Lower leg skin (tissue), 4 donors: ENCODE measurements around the gene IRF6. TPM values are rescaled to one million over a fixed set of nuclear protein-coding genes. Genes with fewer than 3 reads are reported as not detected.

Experiments used
- DNase-seq, 2 donors: peaks; one replicate each; pipeline ENCODE4 v3.0.0-alpha.2; 2019; ENCODE audit warnings: low spot score in 2 of 2
- H3K4me3 ChIP-seq: fragments of 200-600 bp; sonication (generic); 2 replicates; pipeline ENCODE4 v1.5.1; 2017; ENCODE audit warnings: mild to moderate bottlenecking, low read depth; ENCODE audit not compliant: poor library complexity, severe bottlenecking
- POLR2A ChIP-seq, 2 donors: fragments of 450-650 bp; IDR thresholded peaks; one replicate each; pipeline ENCODE4 v1.6.1; 2016 to 2017; ENCODE audit warnings: antibody characterized with exemption in 2 of 2, mild to moderate bottlenecking in 1 of 2, moderate library complexity in 1 of 2
- WGBS, 2 donors: methylation state at CpG; one replicate each; pipeline ENCODE4 v1.1.5; 2018; 5-methylcytosine and 5-hydroxymethylcytosine counted together
- intact Hi-C: fragments of 100-400 bp; cut with DNase I; formaldehyde crosslinking; loops from one replicate; pipeline ENCODE4 v1.15.0; 2023; ENCODE audit warnings: low total_unique reads
- total RNA-seq, 4 donors: library from RNA; depleted of rRNA; stranded (reverse); fragments of >200 nt; gene quantifications; one replicate each; pipeline ENCODE4 v1.1.0, GENCODE V29; 2016
- TF ChIP-seq, protein P1 (sequence below), 3 donors: fragments of 450-650 bp; IDR thresholded peaks; one replicate each; pipeline ENCODE4 v1.5.1; 2016; ENCODE audit warnings: antibody characterized with exemption in 3 of 3, mild to moderate bottlenecking in 3 of 3, moderate library complexity in 2 of 3

The IRF6 gene
- total RNA-seq, 4 donors from 2014 or later = 166 to 198 (median 176) TPM

DNA sequence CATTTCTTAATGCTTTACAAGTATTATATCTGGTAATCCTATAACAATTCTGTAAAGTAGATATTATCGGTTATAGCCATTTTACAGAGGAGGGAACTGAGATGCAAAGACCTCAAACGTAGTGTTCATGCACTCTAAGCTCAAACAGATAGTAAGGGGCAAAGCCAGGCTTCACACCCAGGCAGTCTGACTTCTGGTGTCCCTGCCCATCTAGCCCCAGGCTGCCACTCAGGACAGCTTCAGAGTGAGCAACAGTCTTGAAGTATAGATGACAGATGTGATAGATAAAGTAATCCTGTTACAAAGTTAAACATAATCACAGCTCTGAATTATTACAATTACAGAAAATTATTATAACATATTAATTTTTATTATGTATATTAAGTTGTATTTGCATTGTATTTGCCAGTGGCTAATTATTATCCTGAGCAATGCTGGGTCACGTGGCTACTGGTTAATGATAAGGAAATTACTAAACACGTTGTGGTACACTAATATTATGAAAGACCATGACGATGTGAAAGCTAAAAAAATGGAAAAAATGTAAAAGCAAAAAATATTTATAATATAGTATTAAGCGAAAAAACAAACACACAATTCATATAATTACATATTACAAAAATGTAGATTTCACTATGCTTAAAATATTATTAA, 56.1 kb downstream of the IRF6 start:
- DNase-seq = no peak
- TF ChIP-seq POLR2A (IDR thresholded peaks at IDR 0.05) = no peak
- TF ChIP-seq, protein P1, sequence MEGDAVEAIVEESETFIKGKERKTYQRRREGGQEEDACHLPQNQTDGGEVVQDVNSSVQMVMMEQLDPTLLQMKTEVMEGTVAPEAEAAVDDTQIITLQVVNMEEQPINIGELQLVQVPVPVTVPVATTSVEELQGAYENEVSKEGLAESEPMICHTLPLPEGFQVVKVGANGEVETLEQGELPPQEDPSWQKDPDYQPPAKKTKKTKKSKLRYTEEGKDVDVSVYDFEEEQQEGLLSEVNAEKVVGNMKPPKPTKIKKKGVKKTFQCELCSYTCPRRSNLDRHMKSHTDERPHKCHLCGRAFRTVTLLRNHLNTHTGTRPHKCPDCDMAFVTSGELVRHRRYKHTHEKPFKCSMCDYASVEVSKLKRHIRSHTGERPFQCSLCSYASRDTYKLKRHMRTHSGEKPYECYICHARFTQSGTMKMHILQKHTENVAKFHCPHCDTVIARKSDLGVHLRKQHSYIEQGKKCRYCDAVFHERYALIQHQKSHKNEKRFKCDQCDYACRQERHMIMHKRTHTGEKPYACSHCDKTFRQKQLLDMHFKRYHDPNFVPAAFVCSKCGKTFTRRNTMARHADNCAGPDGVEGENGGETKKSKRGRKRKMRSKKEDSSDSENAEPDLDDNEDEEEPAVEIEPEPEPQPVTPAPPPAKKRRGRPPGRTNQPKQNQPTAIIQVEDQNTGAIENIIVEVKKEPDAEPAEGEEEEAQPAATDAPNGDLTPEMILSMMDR (IDR thresholded peaks at IDR 0.05) = no peak
- 65 to 67% methylated on average over 6 of the region's 6 CpGs for WGBS, 2 donors
- H3K4me3 ChIP-seq = no peak overlapping the region
- intact Hi-C loops = loop anchor here (10.0 kb wide), 1 partner anchor 55 kb away; no protein-coding TSS in a partner anchor

DNA sequence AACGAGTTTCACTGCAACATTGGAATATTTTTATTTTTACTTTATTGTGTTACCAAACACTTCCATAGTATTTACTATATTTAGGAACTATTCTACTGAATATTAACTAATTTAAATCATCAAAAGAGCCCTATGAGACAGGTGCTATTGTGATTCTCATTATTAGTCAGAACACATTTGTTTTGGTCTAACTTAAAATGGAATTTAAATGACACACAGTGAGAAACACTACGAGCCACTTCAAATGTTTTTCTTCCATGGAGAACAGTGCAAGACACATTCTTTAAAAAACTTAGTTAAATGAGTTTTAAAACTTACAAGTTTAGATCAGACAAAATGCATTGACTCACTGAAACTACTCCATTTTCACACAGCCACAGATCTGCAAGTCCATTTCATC, 56.7 kb downstream of the IRF6 start:
- TF ChIP-seq, protein P1 (IDR thresholded peaks at IDR 0.05) = no peak
- H3K4me3 ChIP-seq = no peak overlapping the region
- intact Hi-C loops = loop anchor here (10.0 kb wide), 1 partner anchor 54 kb away; no protein-coding TSS in a partner anchor
- WGBS, 2 donors = 65 to 68% methylated on average over 2 of the region's 2 CpGs
- DNase-seq = no peak

DNA sequence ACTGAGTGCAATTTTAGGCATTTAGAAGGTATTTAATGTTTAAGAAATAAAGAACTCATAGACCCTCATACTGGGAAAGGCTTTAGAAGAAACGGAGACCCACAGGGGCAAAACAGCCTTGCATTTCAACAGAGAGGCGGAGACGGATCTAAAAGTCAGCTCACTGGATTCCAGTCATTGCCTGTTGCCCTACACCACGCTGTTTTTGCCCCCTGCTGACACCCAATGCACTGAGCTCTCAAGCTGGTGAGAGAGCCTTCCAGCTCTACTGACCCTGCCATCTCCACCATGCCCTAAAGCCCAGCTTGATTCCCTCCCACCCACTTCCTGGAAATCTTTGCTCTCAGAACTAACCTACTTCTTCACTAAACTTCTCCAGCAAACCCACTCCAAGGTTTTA, 57.3 kb downstream of the IRF6 start:
- H3K4me3 ChIP-seq = no peak overlapping the region
- no peak for DNase-seq
- intact Hi-C loops = loop anchor here (10.0 kb wide), 1 partner anchor 54 kb away; no protein-coding TSS in a partner anchor
- 74 to 79% methylated on average over 4 of the region's 4 CpGs for whole genome bisulfite sequencing, 2 donors
- TF ChIP-seq POLR2A (IDR thresholded peaks at IDR 0.05) = no peak
- TF ChIP-seq, protein P1 (IDR thresholded peaks at IDR 0.05) = no peak

DNA sequence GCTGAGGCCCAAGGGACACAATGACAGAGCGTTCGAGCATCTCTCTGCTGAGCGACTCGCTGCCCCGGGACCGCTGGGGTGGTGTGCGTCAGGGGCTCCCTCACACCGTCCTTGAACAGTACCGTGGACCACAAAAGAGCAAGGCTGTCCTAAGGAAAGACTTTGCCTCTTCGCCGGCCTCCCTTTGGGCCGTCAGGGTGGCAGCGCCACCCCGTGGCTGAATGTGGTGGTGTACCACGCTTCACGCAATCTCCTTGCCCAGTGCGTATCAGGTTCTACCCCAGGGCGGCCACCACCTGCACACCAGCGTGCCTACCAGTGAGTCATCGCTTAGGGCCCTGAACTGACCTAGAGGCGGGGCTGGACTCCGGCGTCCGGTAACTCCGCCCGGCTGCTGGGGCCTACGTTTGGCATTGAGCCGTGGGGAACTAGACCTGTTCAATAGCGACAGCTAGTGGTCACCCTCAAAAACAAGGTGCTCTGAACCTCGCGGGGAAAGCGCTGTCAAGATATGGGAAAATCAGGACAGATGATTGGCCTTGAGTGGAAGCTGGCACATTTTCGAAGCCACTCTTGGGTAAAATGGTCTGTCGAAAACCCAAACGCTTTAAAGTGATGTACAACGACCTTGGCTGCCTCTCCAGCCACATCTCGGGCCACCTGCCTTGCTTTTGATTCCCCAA, 58.2 kb downstream of the IRF6 start:
- DNase-seq = peak; percentile 88 to 97
- 12% methylated on average over 33 to 37 of the region's 37 CpGs for WGBS, 2 donors
- TF ChIP-seq, protein P1 (IDR thresholded peaks at IDR 0.05) = peak in 1 of 3 donors; percentile 71
- TF ChIP-seq POLR2A (IDR thresholded peaks at IDR 0.05) = no peak
- H3K4me3 ChIP-seq = no peak overlapping the region
- intact Hi-C loops = loop anchor here (10.0 kb wide), 1 partner anchor 53 kb away; no protein-coding TSS in a partner anchor

DNA sequence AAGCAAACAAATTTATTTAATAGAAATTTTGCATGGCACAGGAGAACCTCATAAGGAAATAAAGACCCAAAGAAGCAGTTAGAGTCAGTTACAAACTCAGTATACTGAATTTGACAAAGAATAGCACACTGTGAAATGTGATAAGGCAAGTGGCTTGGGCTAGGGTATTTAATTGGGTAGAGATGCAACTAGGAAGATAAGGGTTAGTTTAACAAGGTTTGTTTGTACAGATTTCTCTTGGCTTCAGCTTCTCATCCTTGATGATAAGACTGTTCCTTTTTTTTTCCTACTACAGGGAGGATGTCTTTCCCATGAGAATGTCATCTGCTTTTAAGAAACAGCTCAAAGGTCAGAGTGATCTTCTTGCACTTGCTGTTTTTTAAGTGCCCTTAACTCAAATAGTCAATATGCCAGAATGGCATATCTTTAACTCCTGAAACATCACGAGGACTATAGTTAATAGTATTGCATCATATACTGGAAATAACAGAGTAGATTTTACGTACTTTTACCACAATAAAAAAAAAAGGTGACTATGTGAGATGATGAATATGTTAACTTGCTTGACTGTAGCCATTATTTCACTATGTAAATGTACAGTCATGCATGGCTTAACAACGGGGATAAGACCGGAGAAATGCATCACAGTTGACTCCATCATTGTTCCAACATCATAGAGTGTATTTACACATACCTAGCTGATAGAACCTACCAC, 59.3 kb downstream of the IRF6 start:
- H3K4me3 ChIP-seq = no peak overlapping the region
- intact Hi-C loops = loop anchor here (10.0 kb wide), 1 partner anchor 52 kb away; no protein-coding TSS in a partner anchor
- no peak for TF ChIP-seq POLR2A (IDR thresholded peaks at IDR 0.05)
- TF ChIP-seq, protein P1 (IDR thresholded peaks at IDR 0.05) = no peak
- WGBS, 2 donors = 81 to 83% methylated on average over 4 of the region's 4 CpGs
- DNase-seq = no peak
